ENCODE results near the gene FAM53B. TPM values are rescaled to one million over a fixed set of nuclear protein-coding genes. Genes with fewer than 3 reads are reported as not detected.

FAM53B gene
- total RNA-seq, 1 experiment from 2014 or later = 10.0 TPM

DNA sequence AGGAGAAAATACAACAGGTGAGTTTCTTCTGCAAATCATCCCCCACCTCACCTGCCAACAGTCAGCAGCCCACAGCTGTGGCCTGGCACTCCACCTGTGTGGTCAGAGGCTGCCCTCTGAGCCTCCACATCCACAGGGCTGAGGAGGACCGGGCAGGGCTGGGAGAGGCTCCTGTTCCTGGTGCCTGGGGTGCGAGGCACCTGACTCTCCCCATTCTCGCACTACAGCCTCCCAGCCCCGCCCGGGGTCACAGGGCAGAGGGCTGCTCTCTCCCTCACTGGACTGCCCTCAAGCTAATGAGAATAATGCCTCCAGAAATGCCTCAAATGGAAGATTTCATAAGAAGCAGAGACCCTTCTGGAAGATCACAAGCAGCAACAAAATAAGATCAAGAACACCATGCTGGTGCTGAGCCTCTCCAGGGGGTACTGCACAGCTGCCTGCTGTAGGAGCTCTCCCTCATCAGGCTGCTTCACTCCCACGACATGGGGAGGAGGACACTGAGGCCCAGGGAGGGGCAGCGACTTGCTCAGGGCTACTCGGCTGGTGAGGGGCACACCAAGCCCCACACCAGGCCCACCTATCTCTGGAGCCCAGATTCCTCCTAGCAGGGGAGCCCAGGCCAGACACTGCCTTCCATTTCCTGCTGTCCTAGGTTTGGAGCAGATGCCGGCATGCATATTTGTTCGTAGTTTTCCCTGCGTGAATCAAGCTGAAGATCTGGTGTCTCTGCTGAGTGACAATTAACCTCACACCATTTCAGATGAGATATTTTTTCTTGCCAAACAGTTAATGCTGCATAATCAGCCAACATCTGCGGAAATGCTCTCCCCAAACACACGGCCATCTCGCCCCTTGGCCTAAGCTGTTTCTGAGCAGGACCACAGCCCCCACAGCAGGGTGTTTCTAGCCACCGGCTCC is 76.5 kb downstream of the FAM53B start:
- no peak for DNase-seq (ENCODE audit: extremely low read depth, low read depth)

GRCh38 chr10:124666494-124666893 is 77.7 kb downstream of the FAM53B start:
- DNase-seq (ENCODE audit: extremely low read depth, low read depth) = no peak

DNA sequence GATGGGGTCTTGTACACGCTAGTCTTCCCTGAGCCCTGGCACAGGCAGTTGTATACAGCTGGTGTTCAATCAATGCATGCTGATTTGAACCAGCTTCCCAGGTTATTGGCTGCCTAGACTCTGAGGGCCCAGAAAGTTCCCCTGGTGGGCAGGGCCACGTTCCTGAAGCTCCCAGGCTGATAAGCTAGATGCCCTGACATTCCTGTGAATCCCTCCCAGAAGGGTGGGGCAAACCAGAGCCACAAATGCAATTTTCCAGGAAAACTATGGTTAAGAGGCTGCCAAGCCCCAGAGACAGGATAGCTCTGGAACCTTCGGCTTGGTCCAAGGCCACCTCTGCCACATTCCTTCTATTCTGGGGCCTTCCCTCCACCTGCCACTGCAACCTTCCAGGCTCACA is 78.2 kb downstream of the FAM53B start:
- DNase-seq (ENCODE audit: extremely low read depth, low read depth) = no peak

GRCh38 chr10:124665558-124665957 is 78.6 kb downstream of the FAM53B start:
- DNase-seq (ENCODE audit: extremely low read depth, low read depth) = no peak

- DNase-seq (ENCODE audit: extremely low read depth, low read depth) = no peak
Measured at GRCh38 chr10:124665091-124665490, 79.1 kb downstream of the FAM53B start.

GRCh38 chr10:124663766-124664360 is 80.3 kb downstream of the FAM53B start:
- no peak for DNase-seq (ENCODE audit: extremely low read depth, low read depth)

GRCh38 chr10:124663228-124663627 is 81.0 kb downstream of the FAM53B start:
- no peak for DNase-seq (ENCODE audit: extremely low read depth, low read depth)

DNA sequence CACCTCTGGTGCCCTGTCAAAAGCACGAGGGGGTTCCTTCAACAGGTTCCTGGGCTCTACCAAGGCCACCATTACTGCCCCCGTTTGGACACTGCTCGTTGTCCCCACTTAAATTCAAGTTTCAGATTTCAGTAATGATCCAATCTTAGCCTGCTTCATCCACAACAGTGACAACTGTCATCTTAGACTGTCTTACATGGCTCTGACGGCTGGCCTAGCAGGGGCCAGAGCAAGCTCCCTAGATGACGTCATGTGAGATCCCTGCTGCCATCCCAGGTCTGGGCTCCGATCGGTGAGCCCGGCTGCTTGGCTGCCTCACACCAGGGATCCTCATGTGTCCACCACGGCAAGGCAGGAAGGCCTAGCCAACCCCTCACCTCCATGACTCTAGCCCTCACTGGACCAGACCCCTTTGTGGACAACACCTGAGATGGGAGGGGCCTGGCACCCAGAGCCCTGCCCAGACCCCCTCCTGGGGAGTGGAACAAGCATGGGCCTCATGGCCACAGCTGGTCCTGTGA is 82.5 kb downstream of the FAM53B start:
- DNase-seq (ENCODE audit: extremely low read depth, low read depth) = no peak

DNA sequence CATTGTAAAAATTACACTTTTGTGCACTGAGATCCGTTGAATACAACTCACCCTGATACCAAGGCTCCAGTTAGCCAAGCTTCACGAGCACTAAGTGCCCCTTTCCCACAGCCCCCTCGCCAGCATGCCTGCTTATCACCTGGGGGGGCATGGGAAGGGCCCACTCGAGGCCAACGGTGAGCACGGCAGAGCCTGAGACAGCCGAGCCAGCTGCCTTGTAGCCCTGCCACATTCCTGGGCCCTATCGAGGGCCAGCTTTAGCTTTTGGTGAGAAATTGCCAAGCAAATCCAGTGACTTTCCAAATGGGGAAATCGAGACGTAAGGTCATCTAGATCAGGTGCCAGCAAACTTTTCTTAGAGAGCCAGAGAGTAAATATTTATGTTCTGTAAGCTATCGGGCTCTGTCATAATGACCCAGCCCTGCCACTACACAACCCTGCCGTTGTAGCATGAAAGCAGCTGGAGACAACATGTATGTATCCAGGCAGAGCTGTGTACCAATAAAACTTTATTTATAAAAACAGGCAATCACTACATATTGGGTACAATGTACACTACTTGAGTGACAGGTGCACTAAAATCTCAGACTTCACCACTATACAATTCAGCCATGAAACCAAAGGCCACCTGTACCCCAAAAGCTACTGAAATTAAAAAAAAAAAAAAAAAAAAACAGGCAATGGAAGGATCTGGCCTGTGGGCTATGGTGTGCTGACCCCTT is 83.6 kb downstream of the FAM53B start:
- DNase-seq (ENCODE audit: extremely low read depth, low read depth) = no peak

- no peak for DNase-seq (ENCODE audit: extremely low read depth, low read depth)
Measured at GRCh38 chr10:124659380-124659779, 84.8 kb downstream of the FAM53B start.

DNA sequence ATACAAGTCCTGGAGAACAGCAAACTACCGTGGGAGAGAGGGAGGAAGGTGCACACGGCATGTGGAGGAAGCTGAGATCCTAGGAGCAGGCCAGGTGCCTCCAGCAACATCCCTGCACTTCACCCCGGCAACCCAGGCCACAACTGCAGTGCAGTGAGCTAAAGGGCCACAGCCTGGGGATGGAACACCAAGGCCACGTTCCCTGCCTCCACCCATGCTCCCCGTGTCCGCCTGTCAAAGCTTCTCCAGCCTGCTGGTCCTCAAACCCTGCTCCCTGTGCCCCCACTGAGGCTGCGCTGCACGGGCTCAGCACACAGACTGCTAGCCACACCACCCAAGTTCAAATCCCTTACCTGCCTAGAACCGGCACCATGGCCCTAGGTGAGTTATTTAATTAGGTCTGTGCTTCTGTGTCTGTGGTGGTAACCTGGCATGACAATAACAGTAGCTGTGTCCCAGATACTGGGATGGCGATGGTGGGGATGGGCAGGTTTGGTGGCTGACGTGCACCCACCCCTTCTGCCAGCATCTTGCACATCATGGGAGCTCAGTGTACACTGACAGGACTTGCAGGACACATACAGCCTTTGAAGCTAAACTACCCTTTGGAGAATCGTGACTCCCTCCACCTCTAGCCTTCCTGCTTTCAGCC is 85.5 kb downstream of the FAM53B start:
- DNase-seq (ENCODE audit: extremely low read depth, low read depth) = no peak

- no peak for DNase-seq (ENCODE audit: extremely low read depth, low read depth)
Measured at GRCh38 chr10:124657806-124658205, 86.4 kb downstream of the FAM53B start.

- DNase-seq (ENCODE audit: extremely low read depth, low read depth) = no peak
Measured at GRCh38 chr10:124656541-124656940, 87.6 kb downstream of the FAM53B start.

GRCh38 chr10:124656113-124656490 is 88.1 kb downstream of the FAM53B start:
- DNase-seq (ENCODE audit: extremely low read depth, low read depth) = no peak

DNA sequence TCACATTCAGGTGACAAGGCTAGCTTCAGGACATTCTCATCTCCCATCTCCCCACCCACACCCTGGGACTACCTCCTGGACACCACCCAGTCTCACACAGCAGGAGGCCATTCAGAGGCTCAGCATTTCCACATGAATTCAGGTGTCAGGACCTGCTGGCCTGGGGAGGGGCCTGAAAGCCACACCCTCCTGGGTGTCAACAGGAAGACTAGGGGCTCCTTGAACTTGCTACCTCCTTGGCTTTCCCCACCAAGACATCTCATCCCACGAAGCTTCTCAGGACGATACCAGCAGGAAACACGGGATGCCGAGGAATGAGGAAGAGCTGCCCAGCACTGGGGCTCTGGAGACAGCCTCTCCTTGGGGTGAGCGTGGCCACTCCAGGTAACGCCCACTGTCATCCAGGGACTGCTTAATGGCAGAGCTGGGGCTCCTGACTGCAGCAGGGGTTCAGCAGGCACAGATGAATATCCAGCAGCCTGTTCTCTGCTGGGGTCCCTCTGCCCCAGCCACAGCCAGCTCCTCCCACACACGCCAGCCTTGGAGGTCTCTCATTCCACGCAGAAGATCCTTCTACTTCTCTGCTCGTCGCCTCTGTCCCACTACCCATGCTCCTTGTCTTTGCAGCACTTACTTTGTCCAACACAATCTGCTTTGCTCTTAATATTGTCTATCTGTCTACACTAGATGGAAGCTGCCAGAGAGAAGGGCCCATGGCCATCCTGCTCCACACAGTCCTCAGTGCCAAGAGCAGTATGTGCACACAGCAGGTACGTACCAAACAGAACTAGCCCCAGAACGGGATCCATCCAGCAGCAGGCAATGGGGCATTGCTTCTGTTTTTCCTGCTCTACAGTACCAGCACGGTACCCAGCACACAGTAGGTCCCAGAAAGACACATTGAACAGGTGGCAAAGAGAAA is 88.7 kb downstream of the FAM53B start:
- DNase-seq (ENCODE audit: extremely low read depth, low read depth) = no peak

- no peak for DNase-seq (ENCODE audit: extremely low read depth, low read depth)
Measured at GRCh38 chr10:124654686-124655085, 89.5 kb downstream of the FAM53B start.

DNA sequence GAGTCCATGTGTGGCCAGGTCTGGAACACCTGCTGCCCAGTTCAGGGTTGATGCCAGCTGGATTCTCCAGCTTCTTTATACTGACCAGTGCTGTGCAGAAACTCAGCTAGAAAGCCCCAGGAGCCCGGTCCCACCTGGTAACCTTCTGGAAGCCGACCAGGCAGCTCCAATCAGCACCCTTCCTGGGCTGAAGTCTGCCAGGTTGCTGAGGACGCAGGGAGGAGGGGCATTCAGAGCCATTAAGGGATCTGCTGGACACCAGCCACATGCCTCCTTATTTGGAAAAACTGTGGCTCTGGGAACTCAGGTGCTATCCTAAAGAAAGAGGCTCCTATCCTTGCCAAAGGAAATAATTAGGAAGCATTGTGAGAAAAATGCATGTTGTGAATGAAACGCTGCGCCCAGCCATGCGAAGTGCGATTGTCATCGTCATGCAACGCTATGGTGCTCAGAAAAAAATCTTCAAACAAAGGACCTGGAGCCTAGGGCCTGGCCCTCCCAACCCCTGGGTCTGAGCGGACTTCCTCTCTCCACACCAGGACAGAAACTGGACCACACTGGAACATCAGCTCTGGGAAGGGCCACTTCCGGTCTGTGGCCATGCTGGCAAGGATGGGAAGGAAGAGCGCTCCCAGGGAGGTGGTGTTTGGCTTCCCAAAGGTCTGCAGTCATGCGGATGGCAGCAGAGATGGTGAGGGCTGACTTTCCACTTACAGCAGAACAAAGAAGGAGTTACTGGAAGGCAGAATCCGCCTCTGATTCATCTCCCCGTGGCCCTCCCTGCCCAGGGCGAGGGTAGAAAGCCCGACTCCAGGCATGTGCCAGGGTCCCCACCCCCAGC is 90.1 kb downstream of the FAM53B start:
- DNase-seq (ENCODE audit: extremely low read depth, low read depth) = no peak

- DNase-seq (ENCODE audit: extremely low read depth, low read depth) = no peak
Measured at GRCh38 chr10:124653311-124653710, 90.9 kb downstream of the FAM53B start.

DNA sequence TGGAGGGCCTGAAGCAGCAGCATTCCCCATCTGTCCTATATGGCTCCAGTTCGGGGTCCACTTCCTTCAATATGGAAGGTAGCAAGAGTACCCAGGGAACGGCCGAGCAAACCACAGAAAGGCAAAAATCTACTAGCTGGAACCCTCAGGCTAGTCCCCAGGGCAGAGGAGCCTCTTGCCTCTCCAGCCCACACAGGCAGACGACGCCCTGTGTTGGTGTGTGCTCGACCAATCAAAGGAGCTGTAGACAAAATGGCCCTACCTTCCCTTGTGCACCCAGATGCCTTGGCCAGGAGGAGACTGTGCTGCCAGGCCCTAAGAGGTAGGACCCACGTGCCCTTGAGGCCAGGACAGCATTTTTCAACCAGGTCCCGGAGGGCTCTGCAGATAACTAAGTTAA is 91.5 kb downstream of the FAM53B start:
- no peak for DNase-seq (ENCODE audit: extremely low read depth, low read depth)

Measured in NCI-H460 (cell line).